22Rv1 (cell line): ENCODE results near the gene ARRDC2.

Source experiments
- H3K27ac ChIP-seq: fragments of 450-650 bp; 2 replicates; pipeline ENCODE4 v1.5.1; 2017
- ZFX ChIP-seq: fragments of 450-650 bp; IDR thresholded peaks from 2 replicates; pipeline ENCODE4 v1.6.1; 2017; ENCODE audit warnings: antibody characterized with exemption, borderline replicate concordance
- TF ChIP-seq, protein P1 (sequence below): fragments of 450-650 bp; IDR thresholded peaks from 2 replicates; pipeline ENCODE4 v1.5.1; 2017; ENCODE audit warnings: mild to moderate bottlenecking

ARRDC2 gene

DNA sequence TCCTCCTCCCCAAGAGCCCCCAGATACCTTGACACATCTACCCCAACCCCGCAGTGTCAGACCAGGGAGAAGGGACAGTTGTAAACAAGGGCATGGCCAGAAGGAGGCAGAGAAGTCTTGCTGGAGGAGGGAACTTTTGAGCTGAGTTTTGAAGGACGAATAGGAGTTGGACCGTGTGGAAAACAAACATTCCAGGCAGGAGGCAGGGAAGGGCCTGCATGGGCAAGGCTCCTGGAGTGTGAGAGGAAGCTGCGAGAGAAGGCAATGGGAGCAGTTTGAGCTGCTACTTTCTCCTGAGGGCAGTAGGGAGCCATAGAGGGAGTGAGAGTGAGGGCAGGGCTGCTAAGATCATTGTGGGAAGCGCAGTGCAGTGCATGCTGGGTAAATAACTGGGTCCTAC is 55.5 kb downstream of the ARRDC2 start:
- no peak overlapping the region for H3K27ac ChIP-seq
- TF ChIP-seq ZFX: no peak
- TF ChIP-seq, protein P1, sequence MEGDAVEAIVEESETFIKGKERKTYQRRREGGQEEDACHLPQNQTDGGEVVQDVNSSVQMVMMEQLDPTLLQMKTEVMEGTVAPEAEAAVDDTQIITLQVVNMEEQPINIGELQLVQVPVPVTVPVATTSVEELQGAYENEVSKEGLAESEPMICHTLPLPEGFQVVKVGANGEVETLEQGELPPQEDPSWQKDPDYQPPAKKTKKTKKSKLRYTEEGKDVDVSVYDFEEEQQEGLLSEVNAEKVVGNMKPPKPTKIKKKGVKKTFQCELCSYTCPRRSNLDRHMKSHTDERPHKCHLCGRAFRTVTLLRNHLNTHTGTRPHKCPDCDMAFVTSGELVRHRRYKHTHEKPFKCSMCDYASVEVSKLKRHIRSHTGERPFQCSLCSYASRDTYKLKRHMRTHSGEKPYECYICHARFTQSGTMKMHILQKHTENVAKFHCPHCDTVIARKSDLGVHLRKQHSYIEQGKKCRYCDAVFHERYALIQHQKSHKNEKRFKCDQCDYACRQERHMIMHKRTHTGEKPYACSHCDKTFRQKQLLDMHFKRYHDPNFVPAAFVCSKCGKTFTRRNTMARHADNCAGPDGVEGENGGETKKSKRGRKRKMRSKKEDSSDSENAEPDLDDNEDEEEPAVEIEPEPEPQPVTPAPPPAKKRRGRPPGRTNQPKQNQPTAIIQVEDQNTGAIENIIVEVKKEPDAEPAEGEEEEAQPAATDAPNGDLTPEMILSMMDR: peak; percentile 15
